HFF-Myc (cell line): ENCODE measurements around the gene FBXO2.
A peak's percentile ranks its signal among the peaks of the same experiment; 100 is the strongest.

Experiments
- DNase-seq: peaks from one replicate; pipeline ENCODE4 v3.0.0-alpha.2; 2011; ENCODE audit warnings: low read depth; ENCODE audit errors: extremely low read depth
- H3K4me3 ChIP-seq: replicated peaks from 2 replicates; pipeline ENCODE4 v1.5.1; 2011; ENCODE audit warnings: low read depth, mild to moderate bottlenecking, control low read depth, low read length
- TF ChIP-seq, protein P1 (sequence below): IDR thresholded peaks from 2 replicates; pipeline ENCODE4 v1.5.1; 2012; ENCODE audit warnings: mild to moderate bottlenecking, low read depth, low read length, control low read depth; ENCODE audit errors: missing control alignments

The FBXO2 gene

DNA sequence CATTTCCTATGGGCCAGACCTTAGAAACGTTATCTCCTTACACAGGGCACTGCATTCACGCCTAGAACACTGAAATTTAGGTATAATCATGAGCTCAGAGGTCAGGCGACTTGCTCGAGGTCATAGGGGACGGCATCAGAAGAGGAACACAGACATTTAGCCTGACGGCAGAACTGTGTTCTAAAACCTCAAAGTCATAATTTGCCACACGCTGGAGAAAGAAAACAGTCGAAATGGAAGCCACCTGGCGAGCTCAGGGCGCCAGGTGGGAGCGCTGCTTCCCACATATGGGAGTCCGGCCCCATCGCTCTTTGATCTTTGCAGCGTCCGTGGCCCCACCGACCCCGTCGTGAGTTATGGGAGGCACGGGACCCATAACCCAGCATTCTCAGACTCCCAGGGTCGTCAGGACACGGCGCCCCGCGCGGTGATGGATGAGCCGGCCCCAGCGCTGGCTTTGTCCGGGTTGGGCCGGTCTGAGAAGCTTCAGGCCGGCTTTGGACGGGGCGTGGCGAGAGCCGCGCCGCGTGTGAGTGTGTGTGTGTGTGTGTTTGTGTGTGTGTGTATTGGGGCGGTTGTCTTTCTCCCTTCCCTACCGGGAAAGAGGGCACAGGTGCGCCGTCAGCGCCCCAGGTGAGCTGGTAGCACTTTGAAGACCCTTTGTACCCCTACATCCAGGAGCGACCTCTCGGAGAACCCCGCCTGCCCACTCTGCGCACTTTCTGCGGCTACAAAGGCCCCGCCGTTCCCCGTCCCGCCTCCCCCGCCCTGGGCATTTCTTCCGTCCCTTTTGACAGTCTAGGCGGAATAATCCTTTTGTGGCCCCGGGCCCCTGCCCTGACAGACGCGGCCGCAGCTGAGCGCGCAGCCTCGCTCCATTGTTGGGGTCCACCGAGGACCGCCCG is 36.4 kb upstream of the FBXO2 start:
- 0 out of 2 replicates have a peak overlapping the region, but pooled peaks have one; percentile 9 for H3K4me3 ChIP-seq
- TF ChIP-seq, protein P1, sequence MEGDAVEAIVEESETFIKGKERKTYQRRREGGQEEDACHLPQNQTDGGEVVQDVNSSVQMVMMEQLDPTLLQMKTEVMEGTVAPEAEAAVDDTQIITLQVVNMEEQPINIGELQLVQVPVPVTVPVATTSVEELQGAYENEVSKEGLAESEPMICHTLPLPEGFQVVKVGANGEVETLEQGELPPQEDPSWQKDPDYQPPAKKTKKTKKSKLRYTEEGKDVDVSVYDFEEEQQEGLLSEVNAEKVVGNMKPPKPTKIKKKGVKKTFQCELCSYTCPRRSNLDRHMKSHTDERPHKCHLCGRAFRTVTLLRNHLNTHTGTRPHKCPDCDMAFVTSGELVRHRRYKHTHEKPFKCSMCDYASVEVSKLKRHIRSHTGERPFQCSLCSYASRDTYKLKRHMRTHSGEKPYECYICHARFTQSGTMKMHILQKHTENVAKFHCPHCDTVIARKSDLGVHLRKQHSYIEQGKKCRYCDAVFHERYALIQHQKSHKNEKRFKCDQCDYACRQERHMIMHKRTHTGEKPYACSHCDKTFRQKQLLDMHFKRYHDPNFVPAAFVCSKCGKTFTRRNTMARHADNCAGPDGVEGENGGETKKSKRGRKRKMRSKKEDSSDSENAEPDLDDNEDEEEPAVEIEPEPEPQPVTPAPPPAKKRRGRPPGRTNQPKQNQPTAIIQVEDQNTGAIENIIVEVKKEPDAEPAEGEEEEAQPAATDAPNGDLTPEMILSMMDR = no peak
- DNase-seq = no peak

GRCh38 chr1:11688506-11688905 is 34.3 kb upstream of the FBXO2 start:
- TF ChIP-seq, protein P1 = no peak
- no peak overlapping the region for H3K4me3 ChIP-seq
- DNase-seq = no peak

- no peak for DNase-seq
- TF ChIP-seq, protein P1 = no peak
- H3K4me3 ChIP-seq = no peak overlapping the region
Measured at GRCh38 chr1:11685210-11685752, 31.1 kb upstream of the FBXO2 start.

DNA sequence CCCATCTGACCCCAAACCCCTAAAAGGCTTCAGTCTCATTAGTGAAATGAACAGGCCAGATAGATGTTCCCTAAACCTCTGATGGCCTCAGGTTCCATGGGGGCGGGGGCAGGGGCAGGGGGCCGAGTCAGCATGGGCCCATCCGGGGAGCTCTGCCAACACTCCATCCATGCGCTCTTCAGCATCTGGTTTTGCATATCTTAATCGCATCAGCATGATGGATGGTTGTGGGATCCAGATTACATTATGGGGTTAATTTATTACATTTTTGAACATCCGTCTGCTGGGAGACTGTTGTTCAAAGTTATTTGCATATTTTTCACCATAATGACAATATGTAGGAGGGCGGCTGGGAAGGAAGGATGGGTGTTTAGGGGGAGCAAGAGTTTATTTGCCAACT is 29.8 kb upstream of the FBXO2 start:
- no peak overlapping the region for H3K4me3 ChIP-seq
- DNase-seq = no peak
- TF ChIP-seq, protein P1 = no peak

DNA sequence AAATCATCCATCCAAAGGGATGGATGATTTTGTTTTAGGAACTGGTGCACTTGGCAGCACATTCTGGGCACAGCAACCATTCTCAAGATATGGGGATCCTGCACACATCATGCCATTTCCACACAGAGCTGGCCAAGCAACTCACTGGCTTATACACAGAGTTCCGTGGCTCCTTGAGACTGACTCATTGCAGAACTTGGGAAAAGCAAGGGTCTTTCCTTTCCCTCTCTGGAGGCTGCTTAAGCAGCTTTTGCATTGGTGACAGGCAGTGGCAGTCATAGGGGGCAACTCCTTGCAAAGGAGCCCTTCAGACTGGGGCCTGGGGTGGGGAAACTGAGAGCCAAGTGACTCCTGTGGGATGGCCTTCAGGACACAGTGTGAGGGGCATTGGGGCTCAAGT is 28.6 kb upstream of the FBXO2 start:
- DNase-seq = no peak
- no peak overlapping the region for H3K4me3 ChIP-seq
- TF ChIP-seq, protein P1 = no peak

- TF ChIP-seq, protein P1 = no peak
- DNase-seq = no peak
- H3K4me3 ChIP-seq = no peak overlapping the region
Measured at GRCh38 chr1:11682287-11682771, 28.1 kb upstream of the FBXO2 start.
